GOT3 (cell line): ENCODE measurements around the gene UNC5B.

Experiments used
- DNase-seq: peaks from one replicate; lab custom pipeline; 2025; ENCODE audit warnings: mixed read lengths; lab: John Stamatoyannopoulos, UW

UNC5B gene

DNA sequence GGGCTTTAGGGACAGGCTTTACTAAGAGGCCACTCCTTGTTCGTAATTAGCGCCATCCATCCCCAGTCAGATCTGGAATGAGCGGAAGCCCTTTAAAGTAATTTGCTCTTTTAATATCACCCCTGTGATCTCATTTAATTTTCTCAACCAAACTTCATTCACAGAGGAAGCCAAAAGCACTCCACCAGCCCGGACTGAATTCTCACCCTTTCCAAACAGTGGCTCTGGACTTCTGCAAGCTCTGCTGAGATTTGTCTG is 43.1 kb downstream of the UNC5B start:
- DNase-seq: no peak

DNA sequence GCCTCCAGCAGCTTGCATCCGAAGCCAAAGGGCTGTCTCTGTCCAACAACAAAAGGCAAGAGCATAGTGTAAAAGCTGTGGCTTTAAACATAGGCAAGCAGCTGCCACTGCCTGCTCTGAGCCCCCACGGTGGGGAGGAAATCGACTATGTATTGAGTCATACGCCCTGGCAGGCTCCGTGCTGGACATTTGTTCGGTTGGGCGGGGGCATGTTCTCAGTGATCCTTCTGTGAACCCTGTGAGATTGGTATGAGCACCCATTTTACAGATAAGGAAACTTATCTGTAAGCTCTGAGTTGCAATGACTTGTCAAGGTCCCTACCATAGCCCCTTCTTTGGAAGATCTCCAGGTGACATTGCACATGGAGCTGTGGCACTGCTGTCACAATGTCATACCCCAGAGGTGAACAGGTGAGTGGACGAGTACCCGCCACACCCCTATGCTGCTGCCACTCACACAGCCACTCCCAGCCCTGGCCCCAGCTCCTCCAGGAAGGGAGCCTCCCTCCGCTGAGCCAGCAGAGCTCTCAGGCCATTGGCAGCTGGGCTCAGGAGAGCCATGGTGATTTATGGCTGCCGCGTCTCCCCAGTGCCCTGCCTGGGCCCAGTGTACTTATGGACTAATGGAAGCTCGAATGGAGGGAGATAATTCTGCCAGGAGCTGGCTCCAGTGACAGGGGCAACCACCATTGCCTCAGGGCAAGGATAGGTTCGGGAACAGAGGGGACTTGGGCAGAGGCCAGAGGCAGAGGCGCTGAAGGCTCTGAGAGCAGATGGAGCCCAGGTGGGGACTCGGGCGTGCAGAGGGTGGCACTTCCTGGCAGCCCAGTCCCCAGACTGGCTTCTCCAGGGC is 43.7 kb downstream of the UNC5B start:
- DNase-seq: no peak

DNA sequence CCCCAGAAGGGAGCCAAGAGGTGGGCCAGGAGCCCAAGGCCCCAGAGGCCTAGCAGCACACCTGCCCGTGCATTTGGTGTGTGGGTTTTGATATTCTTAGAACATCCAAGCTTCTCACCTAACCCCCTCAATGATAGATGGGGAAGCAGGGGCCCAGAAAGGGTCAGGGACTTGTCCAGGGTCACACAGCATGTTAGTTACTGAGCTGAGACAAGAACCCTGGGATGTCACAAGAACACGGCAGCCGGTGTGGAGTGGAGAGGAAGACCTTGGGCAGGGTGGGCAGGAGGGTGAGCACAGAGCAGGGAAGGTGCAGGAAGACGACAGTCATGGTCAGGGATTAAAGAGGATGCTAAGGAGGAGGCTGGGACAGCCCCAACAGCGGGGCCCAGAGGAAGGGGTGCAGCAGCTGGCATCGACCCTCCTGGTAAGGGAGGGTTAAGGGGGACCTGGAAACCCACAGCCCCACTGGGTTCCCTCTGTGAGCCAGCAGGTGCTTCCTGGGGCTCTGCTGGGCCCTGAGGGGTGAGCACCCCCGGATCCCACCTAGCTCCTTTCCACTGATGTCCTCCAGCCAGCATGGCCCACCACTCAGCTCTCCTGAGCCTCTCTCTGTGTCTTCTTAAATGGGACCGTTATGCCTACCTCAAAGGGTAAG is 44.4 kb downstream of the UNC5B start:
- DNase-seq: no peak

DNA sequence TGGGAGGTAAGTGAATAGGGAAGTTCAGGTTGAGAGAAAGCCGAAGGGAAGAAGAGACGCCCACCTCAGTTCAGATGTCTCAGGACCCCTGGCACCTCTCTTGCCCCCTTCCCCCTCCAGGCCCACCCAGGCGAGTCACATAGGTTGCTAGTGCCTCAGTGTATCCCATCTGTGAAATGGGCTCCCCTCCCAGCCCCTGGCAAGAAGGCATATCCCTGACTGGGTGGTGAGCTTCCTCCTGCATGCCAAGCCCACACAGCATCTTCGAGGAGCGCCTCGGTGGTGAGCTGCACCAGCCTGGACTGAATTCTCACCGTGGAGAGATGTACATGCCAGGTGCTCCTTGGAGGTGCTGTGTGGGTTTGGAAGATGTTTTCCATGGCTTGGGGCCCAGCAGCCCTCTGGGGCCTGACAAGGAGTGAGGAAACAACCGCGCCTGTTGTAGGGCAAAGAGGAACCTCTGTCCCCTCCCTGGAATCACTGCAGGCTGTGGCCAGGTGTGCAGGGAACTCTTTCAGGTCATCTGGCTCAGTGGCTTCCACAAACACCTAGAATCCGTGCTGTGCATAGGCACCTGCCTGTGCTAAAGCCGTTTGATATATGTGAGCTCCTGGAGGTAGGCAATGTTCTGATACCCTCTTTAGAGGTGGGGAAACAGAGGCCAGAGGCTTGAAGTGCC is 45.1 kb downstream of the UNC5B start:
- no peak for DNase-seq

DNA sequence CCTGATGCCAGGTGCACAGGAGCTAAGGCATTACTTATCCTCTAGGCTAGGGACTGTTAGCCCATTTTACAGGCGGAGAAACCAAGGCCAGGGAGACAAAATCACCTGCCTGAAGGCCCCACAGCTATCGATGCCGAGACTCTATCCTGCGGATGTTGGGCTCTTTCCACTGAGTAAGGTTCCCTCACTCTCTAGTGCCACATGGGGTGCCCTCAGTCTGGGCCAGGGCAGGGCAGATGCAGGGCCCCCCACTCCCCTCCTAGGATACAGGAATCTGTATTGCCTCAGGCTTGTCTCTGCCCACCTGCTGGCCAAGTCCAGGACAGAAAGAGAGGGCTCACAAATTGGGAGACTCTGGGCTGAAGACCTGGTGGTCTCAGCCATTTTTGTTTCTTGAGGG is 45.7 kb downstream of the UNC5B start:
- DNase-seq: no peak

DNA sequence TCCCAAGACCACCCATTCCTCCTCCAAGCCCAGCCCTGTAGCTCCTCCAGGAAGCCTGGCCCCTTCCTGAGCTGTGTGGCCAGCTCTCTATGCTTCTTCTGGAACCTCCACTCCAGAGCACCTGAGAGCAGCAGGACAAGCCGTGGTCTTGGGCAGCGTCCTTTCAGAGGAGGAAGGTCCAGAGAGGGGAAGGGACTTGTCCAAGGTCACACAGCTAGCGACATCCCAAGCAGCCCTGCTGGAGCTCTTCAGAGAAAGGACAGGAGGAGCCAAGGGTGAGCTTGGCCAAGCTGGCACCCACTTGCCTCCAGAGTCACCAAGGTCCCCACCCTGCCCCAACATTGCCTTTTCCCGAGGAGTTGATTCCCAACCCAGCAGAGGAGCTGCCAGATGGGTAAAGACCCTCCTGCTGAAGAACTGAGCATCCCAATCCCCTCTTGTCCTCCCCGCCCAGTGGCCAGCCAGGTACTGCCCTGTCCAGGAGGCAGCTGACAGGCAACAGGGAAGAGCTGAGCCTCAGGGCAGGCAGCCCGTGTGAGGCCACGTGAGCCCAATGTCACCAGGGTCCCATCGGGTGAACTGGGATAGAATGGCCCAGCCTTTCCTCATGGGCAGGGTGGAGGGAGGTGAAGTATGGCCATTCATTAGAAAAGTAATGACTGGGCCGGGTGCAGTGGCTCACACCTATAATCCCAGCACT is 46.2 kb downstream of the UNC5B start:
- DNase-seq: no peak

DNA sequence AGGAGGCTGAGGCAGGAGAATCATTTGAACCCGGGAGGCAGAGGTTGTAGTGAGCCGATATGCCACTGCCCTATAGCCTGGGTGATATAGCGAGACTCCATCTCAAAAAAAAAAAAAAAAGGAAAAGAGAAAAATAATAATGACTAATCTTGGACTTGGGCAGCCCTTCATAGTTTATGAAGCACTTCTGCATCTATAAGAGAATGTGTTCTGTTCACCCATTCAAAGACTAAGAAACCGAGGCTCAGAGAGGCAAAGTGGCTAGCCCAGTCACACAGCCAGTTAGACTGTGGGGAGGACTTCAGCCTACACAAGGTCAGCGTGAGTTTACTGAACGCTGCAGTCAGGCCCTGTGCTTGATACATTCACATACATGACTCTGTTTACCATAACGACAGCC is 46.9 kb downstream of the UNC5B start:
- DNase-seq: no peak

DNA sequence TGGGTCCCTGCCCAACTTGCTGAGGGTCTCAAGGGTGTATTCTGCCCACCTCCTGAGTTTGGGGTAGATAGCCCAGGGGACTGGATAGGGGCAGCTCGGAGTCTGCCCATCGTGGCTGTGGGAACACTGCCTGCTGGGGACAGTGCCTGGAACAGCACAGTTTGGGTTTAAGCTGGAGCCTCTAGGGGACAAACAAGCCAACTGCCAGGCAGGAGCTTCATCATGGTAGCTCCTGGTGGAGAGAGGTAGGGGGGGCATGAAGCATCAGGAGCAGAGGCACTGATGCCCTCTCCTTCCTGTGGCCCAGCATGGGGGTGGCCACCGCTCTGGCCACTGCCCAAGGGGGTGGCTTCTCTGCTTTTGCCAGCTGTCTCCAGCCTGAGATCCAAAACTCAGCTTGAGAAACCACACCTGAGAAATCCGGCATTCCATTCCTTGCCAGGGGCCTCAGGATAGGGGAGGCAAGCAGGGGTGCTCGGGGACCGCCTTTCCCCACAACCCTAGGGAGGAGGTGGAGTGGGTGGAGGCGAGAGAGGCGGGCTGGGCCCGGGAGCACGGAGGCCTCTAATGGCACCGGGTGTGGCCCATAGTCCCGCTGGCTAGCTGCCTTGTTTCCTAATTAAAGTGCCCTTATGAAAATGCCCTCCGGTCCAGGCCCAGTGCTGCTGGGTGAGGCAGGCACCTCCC is 47.6 kb downstream of the UNC5B start:
- no peak for DNase-seq

DNA sequence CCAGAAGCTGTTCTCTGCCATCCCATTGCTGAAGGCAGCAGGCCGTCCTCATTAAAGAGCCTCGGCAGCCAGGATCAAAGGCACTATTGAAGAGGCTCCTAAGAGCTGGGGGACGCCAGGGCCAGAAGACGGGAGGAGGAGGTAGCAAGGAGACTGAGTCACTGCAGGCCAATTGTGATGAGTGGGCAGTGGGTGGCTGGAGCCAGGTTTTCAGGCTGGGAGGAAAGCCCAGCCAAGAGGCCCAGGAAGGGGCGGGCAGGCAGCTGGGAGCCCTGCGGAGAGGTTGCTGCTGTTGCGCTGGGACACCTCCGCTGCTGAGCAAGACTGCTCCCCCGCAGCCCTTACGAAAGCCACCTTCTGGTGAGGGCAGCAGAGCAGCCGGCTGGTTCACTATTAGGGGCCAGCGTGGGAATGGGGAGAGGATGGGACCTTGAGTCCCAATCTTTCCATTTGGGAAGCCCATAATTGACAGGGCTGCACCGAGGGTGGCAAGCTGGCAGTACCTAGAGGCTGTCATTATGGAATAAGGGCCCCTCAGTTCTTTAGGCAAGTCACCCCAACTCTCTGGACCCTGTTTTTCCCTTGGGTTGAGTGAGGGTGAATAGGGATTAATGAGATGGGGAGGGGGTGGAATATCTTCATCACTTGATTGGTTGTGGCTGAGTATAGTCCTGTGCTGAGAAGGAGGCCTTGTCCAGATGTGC is 48.4 kb downstream of the UNC5B start:
- peak; percentile 60 for DNase-seq

DNA sequence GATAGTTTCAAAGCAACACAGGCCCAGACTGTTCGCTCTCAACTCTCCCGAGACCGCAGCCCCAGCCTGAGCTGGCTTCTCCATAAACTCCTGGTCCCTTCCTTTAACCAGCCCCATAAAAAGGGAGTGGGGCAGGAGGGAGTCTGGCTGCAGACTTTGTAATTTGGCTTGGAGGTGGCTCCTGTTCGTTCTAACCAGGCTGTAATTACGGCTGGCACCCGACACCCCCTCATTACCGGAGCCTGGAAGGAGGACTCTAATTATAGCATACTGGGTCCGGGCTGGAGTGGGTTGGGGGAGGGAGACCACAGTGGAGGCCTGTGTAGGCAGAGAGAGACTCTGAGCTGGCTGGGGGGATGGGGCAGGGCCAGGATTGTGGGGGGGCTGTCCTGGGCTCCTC is 49.7 kb downstream of the UNC5B start:
- DNase-seq: no peak

DNA sequence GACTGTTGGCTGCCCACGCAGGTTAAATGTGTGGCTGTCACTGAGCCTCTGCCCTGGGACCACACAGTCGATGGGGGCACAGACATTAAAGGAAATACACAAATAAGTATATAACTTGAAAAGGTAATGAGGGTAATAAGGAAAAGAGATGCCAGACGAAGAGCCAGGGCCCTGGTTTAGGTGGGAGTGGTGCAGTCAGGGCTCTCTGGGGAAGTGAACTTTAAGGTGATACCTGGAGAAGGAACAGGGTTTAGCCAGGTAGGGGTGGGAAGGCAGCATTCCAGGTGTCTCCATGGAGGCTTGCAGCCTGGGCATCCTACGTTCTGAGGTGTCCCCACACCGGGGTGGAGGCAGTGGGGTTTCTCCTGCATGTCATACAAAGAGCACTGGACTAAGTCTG is 50.4 kb downstream of the UNC5B start:
- DNase-seq: no peak

DNA sequence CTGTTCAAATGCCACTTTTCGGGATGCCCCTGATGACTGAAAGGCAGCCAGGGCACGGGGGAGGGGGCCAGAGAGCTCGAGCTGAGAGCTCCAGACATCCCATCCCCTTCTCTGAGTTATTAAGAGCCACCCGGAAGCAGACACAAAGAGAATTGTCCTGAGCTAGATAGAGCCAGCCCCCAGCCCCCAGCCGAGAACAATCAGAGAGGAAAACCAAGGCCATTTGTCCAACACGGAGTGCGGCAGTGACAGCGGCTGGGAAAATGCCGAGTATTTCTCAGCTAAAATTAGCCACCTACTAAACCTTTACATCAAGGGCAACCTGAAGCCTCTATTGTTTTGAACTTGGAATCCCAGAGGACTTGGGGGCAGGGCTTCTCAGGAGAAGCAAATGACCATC is 51.0 kb downstream of the UNC5B start:
- no peak for DNase-seq

DNA sequence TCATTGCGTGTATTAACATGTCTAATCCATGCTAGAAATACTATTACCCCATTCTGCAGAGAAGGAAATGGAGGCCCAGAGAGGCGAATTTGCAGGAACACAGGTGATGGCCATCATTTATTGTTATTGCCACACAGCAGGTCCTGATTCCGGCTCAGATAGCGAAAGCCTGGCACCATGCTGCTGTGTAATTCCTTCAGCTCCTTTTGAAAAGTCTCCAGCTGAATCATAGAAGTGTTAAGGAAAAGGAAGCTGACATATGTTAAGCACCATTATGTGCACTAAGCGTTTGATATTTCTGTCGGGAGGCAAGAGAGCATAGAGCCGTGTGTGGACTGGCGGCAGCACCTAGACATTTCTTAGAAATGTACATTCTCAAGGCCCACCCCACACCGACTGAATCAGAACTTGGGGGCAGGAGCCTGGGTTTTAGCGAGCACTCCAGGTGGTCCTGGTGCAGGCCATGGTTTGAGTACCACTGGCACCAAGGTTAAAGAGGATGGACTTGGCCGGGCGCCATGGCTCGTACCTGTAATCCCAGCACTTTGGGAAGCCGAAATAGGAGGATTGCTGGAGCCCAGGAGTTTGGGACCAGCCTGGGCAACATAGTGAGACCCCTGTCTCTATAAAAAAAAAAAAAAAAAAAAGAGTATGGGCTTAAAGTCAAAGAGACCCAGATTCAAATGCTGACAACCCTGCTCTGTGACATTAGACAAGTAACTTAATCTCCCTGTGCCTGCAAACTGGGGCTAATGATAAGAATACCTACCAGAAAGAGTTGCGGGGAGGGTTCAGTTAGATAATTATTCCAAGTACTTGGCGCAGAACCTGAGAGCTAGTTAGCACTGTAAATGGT is 52.2 kb downstream of the UNC5B start:
- DNase-seq: no peak

DNA sequence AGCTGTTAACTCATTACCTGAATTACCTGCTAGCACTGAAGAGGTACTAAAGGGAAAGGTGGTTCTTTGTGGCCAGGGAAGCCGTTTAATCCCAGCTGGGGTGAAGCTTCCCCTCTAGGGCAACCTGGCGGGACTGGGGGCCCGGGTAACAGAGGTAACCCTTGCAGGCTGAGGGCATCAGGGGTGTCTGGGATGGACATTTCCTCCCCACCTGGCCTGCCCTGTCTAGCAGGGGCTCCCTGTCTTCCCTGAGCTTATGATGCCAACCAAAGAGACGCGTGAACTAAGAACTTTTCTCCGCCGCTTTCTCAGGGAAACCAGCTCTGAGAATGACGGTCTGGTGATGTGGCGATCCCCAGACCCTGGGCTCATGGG is 52.8 kb downstream of the UNC5B start:
- DNase-seq: no peak

DNA sequence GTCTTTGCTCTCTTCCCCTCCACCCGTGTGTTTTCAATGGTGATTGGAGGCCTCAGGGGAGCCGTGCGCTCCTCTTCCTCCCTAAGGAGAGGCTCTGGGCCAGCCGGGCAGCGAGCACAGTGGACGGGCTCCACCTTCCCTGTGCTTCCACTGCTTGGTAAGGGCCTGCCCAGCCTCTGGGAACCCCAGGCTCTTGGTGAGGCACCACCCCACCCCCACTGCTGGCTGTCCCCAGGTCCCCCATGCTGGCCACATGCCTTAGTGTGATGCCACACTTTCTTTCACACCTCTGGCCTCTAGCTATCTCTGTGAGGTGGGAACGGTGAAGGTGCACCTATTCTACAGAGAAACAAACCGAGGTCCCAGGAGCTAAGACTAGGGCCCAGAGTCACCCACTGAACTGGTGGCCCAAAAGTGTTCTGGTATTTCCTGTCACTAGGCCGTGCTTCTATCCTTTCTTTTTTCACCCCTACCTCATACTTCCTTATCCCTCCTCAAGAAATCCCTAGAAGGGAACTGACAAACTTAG is 53.3 kb downstream of the UNC5B start:
- DNase-seq: no peak

DNA sequence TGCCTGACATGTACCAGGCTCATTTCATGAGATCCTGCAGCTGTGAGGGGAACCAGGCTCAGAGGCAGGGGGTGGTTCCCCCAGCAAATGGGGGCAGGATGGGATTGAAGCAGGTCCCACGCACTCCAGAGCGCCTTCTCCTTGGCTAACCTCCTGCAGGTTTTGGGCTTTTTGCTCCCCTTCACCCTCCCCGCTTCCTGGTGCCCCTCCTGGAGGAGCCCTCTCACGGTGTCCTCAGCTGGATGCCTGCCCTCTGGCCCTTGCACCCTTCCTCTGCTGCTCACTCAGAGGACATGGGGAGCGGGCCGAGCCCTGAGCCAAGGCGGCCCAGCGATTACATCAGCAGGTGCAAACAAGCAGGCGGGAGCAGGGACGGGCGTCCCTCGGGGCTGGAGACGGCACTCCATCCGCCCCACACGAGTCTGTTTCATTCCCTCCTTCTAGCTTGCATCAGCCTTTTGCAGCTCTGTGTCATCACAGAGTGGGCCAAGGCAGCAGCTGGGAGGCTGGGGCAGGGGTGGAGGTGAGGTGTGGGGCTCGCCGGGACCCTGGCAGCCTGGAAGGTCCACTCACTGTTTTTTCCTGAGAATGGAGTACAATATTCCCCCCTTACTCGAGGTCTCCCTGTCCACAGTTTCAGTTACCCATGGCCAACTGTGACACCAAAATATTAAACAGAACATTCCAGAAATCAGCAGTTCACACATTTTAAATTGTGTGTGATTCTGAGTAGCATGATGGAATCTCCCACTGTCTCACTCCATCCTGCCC is 54.0 kb downstream of the UNC5B start:
- peak; percentile 64 for DNase-seq

DNA sequence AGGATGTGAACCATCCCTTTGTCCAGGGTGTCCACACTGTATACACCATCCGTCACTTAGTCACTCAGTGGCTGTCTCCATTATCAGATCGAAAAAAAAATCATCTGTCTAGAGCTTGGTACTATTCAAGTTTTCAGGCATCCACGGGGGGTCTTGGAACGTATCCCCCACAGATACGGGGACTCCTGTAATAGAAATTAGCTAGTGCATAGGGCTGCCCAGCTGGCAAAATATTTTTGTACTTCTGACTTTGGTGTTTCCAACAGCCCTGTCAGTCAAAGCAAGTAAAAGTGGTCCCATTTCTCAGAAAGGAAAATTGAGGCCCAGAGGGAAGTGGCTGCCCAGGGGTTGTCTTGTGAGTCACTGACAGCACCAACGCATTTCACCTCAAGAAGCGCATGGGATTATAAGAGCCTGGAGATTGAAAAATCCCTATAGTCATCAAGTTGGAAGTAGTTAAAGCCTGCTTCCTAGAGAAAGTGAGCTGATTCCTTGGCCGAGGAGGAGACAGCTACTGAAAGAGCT is 54.6 kb downstream of the UNC5B start:
- DNase-seq: no peak

DNA sequence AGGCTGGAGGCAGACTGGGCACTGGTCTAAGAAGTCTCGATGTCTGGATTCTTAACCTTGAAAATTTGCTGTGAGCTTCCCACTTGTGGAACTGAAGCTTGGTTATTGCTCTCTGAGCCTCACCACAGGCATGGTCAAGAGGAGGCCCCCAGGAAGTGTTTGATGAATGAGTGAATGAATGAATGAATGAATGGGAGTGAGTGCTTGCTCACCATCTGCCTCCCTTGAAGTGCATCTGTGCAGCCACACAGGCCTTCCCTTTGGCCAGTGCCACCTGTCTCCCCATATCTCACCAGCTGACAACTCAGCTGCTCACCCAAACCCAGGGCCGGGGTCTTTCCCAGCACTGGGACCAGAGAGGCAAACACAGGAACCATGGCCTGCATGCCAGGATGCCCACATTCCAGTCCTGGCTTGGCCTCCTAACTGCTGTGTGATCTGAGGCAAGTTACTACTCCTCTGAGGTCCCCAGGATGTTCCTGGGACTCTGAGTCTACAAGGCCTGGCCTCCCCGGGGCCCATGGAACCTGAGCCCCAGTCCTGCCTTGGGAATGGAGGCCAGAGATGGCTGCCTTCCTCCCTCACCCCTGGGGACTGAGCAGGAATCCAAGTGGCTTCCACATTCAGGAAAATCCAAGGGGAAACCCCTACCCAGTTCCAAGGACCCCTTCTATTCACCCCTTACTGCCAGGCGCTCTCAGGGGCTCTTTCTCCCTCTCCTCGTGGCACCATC is 55.3 kb downstream of the UNC5B start:
- DNase-seq: no peak

DNA sequence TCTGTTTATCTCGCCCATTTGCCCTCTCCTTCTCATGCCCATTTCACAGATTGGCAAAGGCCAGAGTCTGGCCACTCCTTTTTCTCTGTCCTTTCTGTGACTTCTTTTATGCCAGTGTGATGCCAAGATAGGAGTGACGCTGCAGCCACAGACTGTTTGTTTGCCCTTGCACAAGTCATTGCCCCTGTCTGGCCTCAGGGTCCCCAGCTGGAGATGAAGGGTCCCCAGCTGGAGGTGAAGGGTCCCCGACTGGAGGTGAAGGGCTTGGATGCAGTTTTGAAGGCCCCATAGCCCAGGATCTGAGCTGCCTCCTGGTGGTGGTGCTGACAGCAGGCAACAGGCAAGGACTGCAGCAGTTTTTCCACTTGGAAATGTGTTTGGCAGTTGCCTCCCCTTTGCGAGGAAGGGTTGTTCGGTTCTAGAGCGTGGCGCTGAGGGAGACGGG is 55.9 kb downstream of the UNC5B start:
- no peak for DNase-seq
